HFF-Myc (cell line): ENCODE results near the gene PRM3.

Source experiments
- DNase-seq: peaks from one replicate; pipeline ENCODE4 v3.0.0-alpha.2; 2011; ENCODE audit warnings: low read depth; ENCODE audit errors: extremely low read depth
- H3K4me3 ChIP-seq: replicated peaks from 2 replicates; pipeline ENCODE4 v1.5.1; 2011; ENCODE audit warnings: low read depth, mild to moderate bottlenecking, control low read depth, low read length
- TF ChIP-seq, protein P1 (sequence below): IDR thresholded peaks from 2 replicates; pipeline ENCODE4 v1.5.1; 2012; ENCODE audit warnings: mild to moderate bottlenecking, low read depth, low read length, control low read depth; ENCODE audit errors: missing control alignments

The PRM3 gene

GRCh38 chr16:11316331-11317015 lies 43.0 kb upstream of the PRM3 start:
- DNase-seq, result no peak
- H3K4me3 ChIP-seq, result no peak overlapping the region
- TF ChIP-seq, protein P1, sequence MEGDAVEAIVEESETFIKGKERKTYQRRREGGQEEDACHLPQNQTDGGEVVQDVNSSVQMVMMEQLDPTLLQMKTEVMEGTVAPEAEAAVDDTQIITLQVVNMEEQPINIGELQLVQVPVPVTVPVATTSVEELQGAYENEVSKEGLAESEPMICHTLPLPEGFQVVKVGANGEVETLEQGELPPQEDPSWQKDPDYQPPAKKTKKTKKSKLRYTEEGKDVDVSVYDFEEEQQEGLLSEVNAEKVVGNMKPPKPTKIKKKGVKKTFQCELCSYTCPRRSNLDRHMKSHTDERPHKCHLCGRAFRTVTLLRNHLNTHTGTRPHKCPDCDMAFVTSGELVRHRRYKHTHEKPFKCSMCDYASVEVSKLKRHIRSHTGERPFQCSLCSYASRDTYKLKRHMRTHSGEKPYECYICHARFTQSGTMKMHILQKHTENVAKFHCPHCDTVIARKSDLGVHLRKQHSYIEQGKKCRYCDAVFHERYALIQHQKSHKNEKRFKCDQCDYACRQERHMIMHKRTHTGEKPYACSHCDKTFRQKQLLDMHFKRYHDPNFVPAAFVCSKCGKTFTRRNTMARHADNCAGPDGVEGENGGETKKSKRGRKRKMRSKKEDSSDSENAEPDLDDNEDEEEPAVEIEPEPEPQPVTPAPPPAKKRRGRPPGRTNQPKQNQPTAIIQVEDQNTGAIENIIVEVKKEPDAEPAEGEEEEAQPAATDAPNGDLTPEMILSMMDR, result no peak

- no peak overlapping the region for H3K4me3 ChIP-seq
- no peak for DNase-seq
Measured at GRCh38 chr16:11315510-11315909, 42.1 kb upstream of the PRM3 start.

DNA sequence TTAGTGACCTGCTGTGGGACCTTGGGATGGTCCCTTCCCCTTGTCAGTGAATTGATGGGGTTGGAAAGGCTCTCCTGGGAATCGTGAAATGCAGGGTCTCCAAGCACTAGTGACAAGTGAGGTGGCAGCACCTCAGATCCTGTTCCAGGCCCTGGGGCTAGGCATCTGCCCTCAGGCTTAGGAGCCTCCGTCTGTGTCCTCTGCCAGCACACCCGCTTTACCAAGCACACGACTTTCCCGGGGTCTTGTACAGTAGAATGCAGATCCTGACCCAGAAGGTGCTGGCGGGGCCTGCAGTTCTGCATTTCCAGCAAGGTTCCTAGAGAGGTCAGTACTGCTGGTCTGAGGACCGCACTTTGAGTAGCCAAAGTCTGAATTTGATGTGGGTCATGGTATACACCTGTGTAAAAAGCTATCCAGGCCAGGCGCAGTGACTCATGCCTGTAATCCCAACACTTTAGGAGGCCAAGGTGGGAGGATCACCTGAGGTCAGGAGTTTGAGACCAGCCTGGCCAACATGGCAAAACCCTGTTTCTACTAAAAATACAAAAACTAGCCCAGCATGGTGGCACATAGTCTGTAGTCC lies 41.0 kb upstream of the PRM3 start:
- TF ChIP-seq, protein P1, result no peak
- DNase-seq, result no peak
- H3K4me3 ChIP-seq, result no peak overlapping the region

More at GRCh38 chr16:11315510-11315909, 42.1 kb upstream of the PRM3 start:
- TF ChIP-seq, protein P1, result no peak

DNA sequence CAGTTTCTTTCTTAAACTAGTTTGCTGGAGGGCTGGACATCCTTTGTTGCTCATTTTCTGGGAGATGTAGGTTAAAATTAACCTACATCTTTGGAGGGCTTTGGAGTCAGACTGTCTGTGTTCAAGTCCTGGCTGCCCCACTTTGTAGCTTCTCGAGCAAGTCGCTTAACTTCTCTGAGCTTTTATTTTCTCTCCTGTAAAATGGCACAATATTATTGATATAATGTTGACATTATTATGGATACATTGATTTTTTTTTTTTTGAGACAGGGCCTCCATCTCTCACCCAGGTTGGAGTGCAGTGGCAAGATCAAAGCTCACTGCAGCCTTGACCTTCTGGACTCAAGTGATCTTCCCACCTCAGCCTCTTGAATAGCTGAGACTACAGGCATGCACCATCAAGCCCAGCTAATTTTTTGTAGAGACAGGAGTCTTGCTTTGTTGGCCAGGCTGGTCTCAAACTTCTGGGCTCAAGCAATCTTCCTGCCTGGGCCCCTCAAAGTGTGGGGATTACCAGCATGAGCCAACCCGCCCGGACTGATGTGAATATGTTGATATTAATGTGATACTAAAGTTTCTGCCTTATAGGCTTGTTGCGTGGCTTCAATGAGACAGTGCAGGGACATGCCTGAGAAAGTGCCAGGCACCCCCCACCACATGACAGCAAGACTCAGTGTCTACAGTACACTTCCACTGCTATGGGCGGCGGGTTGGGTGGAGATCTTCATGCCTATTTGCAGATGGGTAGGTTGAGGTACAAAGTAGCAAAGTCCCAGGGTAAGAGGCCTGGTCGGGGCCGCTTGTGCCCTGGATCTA lies 40.3 kb upstream of the PRM3 start:
- TF ChIP-seq, protein P1, result no peak
- no peak for DNase-seq
- no peak overlapping the region for H3K4me3 ChIP-seq

DNA sequence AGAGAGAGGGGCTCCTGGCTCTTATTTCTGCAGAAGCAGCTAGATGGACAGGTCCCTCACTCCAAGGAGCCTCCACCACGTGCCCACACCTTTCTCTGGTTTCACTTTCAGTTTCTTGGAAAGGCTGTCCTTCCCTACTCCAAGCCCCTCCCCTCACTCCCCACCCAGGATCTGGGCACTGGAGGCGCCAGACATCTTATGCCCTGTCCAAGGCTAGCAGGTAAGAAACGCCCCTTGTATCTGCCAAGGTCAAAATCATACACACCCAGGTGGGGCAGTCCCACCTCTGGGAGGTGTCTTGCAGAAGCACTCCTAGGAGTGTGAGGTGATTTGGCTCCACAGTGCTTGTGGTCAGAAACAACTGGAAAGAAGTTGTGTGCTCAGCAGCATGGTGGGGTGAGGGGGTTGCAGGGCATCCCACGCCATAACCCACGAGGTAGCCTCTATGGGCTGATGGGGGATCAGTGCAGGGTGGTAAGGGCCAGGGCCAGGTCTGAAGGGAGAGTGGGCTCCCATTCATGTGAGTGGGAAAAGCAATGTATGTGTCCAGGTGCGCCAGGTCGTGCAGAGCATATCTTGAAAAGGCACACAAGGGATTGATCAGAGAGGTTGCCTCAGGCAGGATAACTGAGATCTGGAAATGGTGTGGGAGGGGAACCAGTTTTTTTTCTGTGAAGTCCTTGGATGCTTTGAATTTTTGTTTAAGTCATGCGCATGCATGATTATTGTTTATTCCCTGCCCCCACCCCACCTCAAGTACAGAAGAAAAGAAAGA lies 39.5 kb upstream of the PRM3 start:
- TF ChIP-seq, protein P1, result no peak
- DNase-seq, result no peak
- H3K4me3 ChIP-seq, result no peak overlapping the region

DNA sequence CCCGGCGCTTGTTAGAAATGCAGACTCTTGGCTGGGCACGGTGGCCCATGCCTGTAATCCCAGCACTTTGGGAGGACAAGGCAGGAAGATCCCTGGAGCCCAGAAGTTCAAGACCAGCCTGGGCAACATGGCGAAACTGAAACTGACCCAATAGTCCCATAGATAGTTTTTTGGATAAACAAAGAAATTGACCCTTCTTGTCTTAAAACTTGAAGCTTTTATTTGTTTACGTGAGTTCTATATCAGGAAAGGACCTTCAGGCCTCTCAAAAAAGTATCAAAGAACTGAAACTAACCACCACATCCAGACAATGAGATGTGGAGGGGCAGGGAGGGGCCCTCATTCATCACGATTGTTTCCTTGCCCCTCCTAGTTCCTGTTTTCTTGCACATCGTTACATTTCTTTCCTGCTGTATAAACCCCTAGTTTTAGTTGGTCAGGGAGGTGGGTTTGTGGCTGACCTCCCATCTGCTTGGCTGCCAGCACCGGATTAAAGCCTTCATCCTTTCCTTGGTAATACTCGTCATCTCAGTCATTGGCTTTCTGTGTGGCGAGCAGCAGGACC lies 37.6 kb upstream of the PRM3 start:
- no peak for DNase-seq
- TF ChIP-seq, protein P1, result no peak
- H3K4me3 ChIP-seq, result no peak overlapping the region
